SH-SY5Y (cell line): Measurements from ENCODE around the gene MOB3C.

Experiments used
- GATA2 ChIP-seq: IDR thresholded peaks from 2 replicates; pipeline ENCODE4 v1.6.1; 2011; ENCODE audit warnings: mild to moderate bottlenecking, low read depth, low read length
- GATA3 ChIP-seq: IDR thresholded peaks from 2 replicates; pipeline ENCODE4 v1.6.1; 2011; ENCODE audit warnings: low read depth, mild to moderate bottlenecking, low read length, moderate library complexity

- TF ChIP-seq GATA3 (no peak), GATA2 (no peak)
Measured at GRCh38 chr1:46577671-46578070, 38.9 kb downstream of the MOB3C start.
